ENCODE results near the gene SSH2. TPM values are rescaled to one million over a fixed set of nuclear protein-coding genes. Genes with fewer than 3 reads are reported as not detected.

The SSH2 gene
- total and polyA plus RNA-seq, 2 of the 13 experiments (the other 11 are each of a cell fraction or from before 2014, with no cell fraction given): 6.0 to 6.4 TPM

DNA sequence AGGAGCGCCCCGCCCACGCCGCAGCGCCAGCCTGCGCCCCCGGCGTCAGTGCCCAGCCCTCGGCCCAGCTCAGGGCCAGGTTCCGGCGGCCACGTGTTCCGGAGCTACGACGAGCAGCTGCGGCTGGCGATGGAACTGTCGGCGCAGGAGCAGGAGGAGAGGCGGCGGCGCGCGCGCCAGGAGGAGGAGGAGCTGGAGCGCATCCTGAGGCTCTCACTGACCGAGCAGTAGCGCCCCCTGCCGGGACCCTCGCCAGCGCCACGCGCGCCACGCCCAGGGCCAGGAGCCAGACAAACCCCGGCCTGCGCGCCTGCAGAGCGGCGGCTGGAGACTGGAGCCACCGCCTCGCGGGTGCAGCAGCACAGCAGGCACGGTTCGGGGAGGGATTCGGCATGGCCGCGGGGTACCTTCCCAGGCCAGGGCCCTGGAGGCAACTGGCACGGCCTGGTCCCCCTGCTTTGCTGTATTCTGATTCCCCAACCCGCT, 316.6 kb downstream of the SSH2 start (continued):
- TF ChIP-seq, protein P1, sequence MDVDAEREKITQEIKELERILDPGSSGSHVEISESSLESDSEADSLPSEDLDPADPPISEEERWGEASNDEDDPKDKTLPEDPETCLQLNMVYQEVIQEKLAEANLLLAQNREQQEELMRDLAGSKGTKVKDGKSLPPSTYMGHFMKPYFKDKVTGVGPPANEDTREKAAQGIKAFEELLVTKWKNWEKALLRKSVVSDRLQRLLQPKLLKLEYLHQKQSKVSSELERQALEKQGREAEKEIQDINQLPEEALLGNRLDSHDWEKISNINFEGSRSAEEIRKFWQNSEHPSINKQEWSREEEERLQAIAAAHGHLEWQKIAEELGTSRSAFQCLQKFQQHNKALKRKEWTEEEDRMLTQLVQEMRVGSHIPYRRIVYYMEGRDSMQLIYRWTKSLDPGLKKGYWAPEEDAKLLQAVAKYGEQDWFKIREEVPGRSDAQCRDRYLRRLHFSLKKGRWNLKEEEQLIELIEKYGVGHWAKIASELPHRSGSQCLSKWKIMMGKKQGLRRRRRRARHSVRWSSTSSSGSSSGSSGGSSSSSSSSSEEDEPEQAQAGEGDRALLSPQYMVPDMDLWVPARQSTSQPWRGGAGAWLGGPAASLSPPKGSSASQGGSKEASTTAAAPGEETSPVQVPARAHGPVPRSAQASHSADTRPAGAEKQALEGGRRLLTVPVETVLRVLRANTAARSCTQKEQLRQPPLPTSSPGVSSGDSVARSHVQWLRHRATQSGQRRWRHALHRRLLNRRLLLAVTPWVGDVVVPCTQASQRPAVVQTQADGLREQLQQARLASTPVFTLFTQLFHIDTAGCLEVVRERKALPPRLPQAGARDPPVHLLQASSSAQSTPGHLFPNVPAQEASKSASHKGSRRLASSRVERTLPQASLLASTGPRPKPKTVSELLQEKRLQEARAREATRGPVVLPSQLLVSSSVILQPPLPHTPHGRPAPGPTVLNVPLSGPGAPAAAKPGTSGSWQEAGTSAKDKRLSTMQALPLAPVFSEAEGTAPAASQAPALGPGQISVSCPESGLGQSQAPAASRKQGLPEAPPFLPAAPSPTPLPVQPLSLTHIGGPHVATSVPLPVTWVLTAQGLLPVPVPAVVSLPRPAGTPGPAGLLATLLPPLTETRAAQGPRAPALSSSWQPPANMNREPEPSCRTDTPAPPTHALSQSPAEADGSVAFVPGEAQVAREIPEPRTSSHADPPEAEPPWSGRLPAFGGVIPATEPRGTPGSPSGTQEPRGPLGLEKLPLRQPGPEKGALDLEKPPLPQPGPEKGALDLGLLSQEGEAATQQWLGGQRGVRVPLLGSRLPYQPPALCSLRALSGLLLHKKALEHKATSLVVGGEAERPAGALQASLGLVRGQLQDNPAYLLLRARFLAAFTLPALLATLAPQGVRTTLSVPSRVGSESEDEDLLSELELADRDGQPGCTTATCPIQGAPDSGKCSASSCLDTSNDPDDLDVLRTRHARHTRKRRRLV (CRISPR knock-in tag; IDR thresholded peaks at IDR 0.05): no peak
- TF ChIP-seq NR2F6 (IDR thresholded peaks at IDR 0.05) (no peak), NR2F6 (CRISPR knock-in tag; IDR thresholded peaks at IDR 0.05) (no peak; the same call in 1 of the 2 replicates), ZIK1 (CRISPR knock-in tag; IDR thresholded peaks at IDR 0.05; ENCODE audit: borderline replicate concordance, low read depth) (peak; percentile 92; the same call in 1 of the 2 replicates), DR1 (CRISPR knock-in tag; IDR thresholded peaks at IDR 0.05) (peak; percentile 19; the same call in 1 of the 2 replicates), FOXP1 (IDR thresholded peaks at IDR 0.05) (no peak), FOXP1 (CRISPR knock-in tag; IDR thresholded peaks at IDR 0.05) (no peak), ETV5 (CRISPR knock-in tag; IDR thresholded peaks at IDR 0.05; ENCODE audit: borderline replicate concordance) (peak; percentile 55), ZNF713 (CRISPR knock-in tag; IDR thresholded peaks at IDR 0.05) (no peak), MED1 (CRISPR knock-in tag; IDR thresholded peaks at IDR 0.05) (no peak), ZNF788 (CRISPR knock-in tag; IDR thresholded peaks at IDR 0.05; ENCODE audit: borderline replicate concordance) (peak; percentile 42; the same call in 1 of the 2 replicates), MTA1 (CRISPR knock-in tag; IDR thresholded peaks at IDR 0.05; ENCODE audit: borderline replicate concordance) (0 out of 2 replicates have a peak, but pooled peaks have one; percentile 64), PHF5A (CRISPR knock-in tag; IDR thresholded peaks at IDR 0.05; ENCODE audit: low read depth, unreplicated experiment) (no peak), HIVEP1 (CRISPR knock-in tag; IDR thresholded peaks at IDR 0.05) (no peak; the same call in 1 of the 2 replicates), AKAP8 (CRISPR knock-in tag; IDR thresholded peaks at IDR 0.05) (peak; percentile 68; the same call in 1 of the 2 replicates), MAZ (IDR thresholded peaks at IDR 0.05; ENCODE audit: borderline replicate concordance, low read depth, low read length) (no peak), MAZ (CRISPR knock-in tag; IDR thresholded peaks at IDR 0.05; ENCODE audit: low read depth) (peak; percentile 84), ZNF234 (CRISPR knock-in tag; conservative IDR thresholded peaks at IDR 0.05) (peak; percentile 83; the same call in 1 of the 2 replicates), CENPX (CRISPR knock-in tag; IDR thresholded peaks at IDR 0.05) (no peak)
- TF ChIP-seq, protein P2, sequence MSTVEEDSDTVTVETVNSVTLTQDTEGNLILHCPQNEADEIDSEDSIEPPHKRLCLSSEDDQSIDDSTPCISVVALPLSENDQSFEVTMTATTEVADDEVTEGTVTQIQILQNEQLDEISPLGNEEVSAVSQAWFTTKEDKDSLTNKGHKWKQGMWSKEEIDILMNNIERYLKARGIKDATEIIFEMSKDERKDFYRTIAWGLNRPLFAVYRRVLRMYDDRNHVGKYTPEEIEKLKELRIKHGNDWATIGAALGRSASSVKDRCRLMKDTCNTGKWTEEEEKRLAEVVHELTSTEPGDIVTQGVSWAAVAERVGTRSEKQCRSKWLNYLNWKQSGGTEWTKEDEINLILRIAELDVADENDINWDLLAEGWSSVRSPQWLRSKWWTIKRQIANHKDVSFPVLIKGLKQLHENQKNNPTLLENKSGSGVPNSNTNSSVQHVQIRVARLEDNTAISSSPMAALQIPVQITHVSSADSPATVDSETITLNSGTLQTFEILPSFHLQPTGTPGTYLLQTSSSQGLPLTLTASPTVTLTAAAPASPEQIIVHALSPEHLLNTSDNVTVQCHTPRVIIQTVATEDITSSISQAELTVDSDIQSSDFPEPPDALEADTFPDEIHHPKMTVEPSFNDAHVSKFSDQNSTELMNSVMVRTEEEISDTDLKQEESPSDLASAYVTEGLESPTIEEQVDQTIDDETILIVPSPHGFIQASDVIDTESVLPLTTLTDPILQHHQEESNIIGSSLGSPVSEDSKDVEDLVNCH (CRISPR knock-in tag; IDR thresholded peaks at IDR 0.05): no peak
- TF ChIP-seq, protein P3, sequence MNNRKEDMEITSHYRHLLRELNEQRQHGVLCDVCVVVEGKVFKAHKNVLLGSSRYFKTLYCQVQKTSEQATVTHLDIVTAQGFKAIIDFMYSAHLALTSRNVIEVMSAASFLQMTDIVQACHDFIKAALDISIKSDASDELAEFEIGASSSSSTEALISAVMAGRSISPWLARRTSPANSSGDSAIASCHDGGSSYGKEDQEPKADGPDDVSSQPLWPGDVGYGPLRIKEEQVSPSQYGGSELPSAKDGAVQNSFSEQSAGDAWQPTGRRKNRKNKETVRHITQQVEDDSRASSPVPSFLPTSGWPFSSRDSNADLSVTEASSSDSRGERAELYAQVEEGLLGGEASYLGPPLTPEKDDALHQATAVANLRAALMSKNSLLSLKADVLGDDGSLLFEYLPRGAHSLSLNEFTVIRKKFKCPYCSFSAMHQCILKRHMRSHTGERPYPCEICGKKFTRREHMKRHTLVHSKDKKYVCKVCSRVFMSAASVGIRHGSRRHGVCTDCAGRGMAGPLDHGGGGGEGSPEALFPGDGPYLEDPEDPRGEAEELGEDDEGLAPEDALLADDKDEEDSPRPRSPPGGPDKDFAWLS (CRISPR knock-in tag; IDR thresholded peaks at IDR 0.05; ENCODE audit: borderline replicate concordance): no peak

Data from HepG2 (cell line).